Measurements from ENCODE around the gene IL26.

IL26 gene

DNA sequence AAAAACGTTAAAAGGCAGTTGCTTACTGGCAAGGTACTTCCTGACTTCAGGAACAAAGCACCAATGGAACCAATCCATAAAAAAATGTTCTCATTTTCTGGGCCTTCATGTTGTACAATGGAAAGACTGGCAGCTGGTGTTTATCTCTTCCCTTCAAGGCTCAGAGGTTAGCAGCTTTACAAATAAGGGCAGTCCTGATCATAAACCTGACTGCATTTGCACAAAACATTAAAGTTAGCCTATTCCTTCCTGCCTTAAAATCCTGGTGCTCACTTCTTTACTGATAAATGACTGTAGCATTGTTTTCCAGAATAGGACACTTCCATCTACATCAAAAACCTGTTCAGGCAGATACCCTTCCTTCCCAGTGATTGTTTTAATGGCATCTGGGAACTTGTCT, 19.2 kb downstream of the IL26 start:
- Mint-ChIP-seq H3K4me3 (no peak overlapping the region), H3K27me3 (no peaks in the 10 kb centered on the region), H3K4me1 (ENCODE audit: low read depth in 2 of 2) (peaks cover 19 to 30% of the 10 kb centered on the region in 2 donors), H3K27ac (no peak overlapping the region), H3K36me3 (ENCODE audit: insufficient read depth) (no peaks in the 10 kb centered on the region), H3K9me3 (no peaks in the 10 kb centered on the region)
- no peak for ATAC-seq (replicated peaks)
- no peak for DNase-seq

DNA sequence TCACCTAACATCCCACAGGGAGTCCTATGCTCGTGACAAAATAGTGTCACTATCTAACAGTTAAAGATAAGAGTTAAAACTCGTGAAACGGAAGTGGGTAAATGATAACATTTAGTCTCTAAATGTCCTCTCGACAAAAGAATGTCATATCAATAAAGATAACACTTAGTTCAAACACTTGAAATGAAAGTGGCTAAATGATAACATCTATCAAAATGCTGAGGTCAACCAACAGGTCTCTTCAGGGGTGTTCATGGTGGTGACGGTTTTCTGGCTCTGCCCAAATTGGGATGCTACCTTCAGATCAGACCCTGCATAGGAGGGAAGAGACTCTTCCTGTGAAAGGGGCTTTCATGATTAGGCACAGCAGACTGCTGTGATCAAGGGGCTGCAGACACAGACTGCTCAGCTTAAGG, 22.1 kb downstream of the IL26 start:
- Mint-ChIP-seq H3K9me3 (no peaks in the 10 kb centered on the region), H3K36me3 (ENCODE audit: insufficient read depth) (peaks cover 4% of the 10 kb centered on the region), H3K4me1 (ENCODE audit: low read depth in 2 of 2) (peaks cover 27 to 30% of the 10 kb centered on the region in 2 donors), H3K4me3 (peak overlapping the region; percentile 22 to 28), H3K27me3 (no peaks in the 10 kb centered on the region), H3K27ac (peak overlapping the region; percentile 11 to 49)
- DNase-seq (no peak), ATAC-seq (replicated peaks) (peak; percentile 83)

DNA sequence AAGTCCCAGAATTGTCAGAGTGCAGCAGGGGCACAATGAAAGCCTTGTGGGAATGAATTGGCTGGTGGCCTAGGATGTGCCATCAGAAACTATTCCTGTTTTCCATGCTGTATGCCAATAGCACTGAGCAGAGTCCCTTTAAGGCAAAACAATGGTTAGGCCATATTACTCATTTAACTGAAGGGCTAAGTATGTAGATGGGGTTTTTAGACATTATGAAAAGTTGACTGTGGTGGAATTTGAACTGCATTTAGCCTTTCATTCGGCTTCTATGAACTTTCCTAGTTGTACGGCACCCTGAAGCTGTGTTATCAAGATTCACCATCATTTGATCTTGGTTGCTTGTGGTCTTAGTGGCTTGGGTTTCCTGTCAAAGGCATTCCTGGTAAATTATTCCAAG, 24.8 kb downstream of the IL26 start:
- H3K9me3 Mint-ChIP-seq: no peaks in the 10 kb centered on the region
- peaks cover 28% of the 10 kb centered on the region in 2 donors for H3K4me1 Mint-ChIP-seq (ENCODE audit: low read depth in 2 of 2)
- no peaks in the 10 kb centered on the region for H3K27me3 Mint-ChIP-seq
- ATAC-seq (replicated peaks): no peak
- H3K36me3 Mint-ChIP-seq (ENCODE audit: insufficient read depth): peaks cover 8% of the 10 kb centered on the region
- H3K27ac Mint-ChIP-seq: peak overlapping the region in 1 of 2 donors; percentile 2
- DNase-seq: no peak
- H3K4me3 Mint-ChIP-seq: no peak overlapping the region

DNA sequence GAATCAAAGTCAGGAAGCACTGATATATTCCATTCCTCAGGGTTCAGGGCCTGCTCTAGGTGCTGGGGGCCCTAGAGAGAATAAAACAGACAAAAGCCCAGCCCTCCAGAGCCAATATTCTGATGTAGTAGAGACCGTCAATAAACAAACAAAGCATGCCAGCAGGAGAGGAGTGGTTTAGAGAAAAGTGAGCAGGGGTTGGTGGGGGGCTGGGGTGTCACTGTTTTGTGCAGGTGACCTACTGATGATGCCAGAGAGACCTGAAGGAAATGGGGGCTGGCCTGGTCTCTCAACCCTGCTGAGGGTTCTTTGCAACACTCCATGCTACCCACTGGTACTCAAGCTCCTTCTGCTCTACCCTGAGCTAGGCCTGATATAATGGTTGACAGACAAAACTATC, 26.5 kb downstream of the IL26 start:
- ATAC-seq (replicated peaks): peak; percentile 11
- Mint-ChIP-seq H3K27ac (peak overlapping the region; percentile 88 to 91), H3K4me3 (peak overlapping the region; percentile 74 to 80), H3K36me3 (ENCODE audit: insufficient read depth) (peaks cover 8% of the 10 kb centered on the region), H3K27me3 (no peaks in the 10 kb centered on the region), H3K4me1 (ENCODE audit: low read depth in 2 of 2) (peaks cover 28% of the 10 kb centered on the region in 2 donors), H3K9me3 (no peaks in the 10 kb centered on the region)
- DNase-seq: no peak

DNA sequence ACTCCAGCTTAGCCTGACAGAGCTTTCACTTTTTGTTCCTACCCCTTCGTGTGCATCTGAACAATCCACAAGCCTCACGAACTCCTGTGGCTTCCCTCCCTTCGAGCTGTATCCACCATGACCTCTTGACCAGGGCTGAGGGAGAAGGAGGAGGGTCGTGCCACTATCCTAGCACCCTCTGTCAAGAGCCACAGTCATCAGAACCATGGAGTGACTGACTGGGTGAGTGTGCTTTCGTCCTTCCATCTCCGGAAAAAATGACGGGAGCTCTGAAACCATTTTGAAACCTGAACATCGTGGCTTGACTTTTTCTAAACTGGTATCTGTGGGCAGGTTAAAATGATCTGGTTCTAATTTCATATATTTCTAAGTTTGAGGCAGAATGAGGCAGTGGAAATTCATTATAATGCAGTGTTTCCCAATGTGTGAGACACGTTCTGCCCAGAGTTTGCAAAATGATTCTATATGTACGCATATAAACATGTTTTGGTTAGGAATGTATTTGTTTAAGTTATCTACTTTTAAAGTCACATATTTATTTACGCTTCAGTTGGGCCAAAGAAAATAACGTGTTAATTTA, 27.0 kb downstream of the IL26 start:
- peaks cover 8% of the 10 kb centered on the region for H3K36me3 Mint-ChIP-seq (ENCODE audit: insufficient read depth)
- H3K4me1 Mint-ChIP-seq (ENCODE audit: low read depth in 2 of 2): peaks cover 26% of the 10 kb centered on the region in 2 donors
- H3K27ac Mint-ChIP-seq: peak overlapping the region; percentile 88 to 91
- peak overlapping the region; percentile 74 to 80 for H3K4me3 Mint-ChIP-seq
- H3K9me3 Mint-ChIP-seq: no peaks in the 10 kb centered on the region
- DNase-seq: no peak
- no peaks in the 10 kb centered on the region for H3K27me3 Mint-ChIP-seq
- ATAC-seq (replicated peaks): peak; percentile 32

DNA sequence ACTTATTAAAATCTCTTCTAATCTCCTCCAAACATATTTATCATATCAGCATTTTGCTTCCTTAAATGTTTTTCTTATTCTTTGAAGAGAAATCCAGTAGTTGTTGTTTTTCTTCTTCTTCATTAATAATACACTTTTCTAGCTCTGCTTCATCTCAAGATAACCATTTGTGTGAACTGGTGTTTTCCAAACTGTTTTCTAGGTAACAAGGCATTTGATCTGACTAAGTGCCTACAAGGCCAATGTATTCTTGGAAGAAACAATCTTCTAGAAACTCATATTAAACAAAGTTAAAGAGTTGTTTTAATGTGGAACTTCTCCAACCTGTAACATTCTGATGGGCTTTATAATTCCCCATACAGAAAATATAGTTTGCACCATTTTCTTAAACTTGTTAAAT, 35.3 kb downstream of the IL26 start:
- H3K27me3 Mint-ChIP-seq: peaks cover 0 to 17% of the 10 kb centered on the region in 2 donors
- H3K4me3 Mint-ChIP-seq: peak overlapping the region in 1 of 2 donors; percentile 45
- H3K9me3 Mint-ChIP-seq: no peaks in the 10 kb centered on the region
- H3K36me3 Mint-ChIP-seq (ENCODE audit: insufficient read depth): no peaks in the 10 kb centered on the region
- peak; percentile 37 for ATAC-seq (replicated peaks)
- no peak for DNase-seq
- H3K27ac Mint-ChIP-seq: peak overlapping the region; percentile 4 to 62
- H3K4me1 Mint-ChIP-seq (ENCODE audit: low read depth in 2 of 2): peaks cover 11 to 14% of the 10 kb centered on the region in 2 donors

DNA sequence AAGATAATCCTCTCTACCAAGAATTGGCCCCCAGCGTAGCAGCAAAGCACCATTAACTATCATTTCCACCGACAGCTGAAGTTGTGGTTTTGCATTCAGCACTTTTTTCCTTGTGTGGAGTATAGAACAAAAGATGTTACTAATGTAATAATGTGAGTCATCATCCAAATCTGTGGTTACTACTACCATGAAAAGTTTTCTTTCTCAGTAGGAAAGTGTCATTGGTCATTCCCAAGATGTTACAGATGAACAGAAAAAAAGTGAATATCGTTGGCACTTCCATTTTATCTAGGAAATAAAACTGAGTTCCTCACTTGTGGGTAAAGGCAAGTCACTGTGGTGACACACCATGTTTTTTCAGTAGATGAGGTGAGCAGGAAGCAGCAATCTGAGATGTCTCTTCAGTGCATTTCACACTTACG, 35.8 kb downstream of the IL26 start:
- Mint-ChIP-seq H3K4me1 (ENCODE audit: low read depth in 2 of 2) (peaks cover 11 to 14% of the 10 kb centered on the region in 2 donors), H3K9me3 (no peaks in the 10 kb centered on the region), H3K27me3 (peaks cover 0 to 17% of the 10 kb centered on the region in 2 donors), H3K4me3 (peak overlapping the region; percentile 14 to 45), H3K36me3 (ENCODE audit: insufficient read depth) (no peaks in the 10 kb centered on the region), H3K27ac (peak overlapping the region; percentile 4 to 62)
- peak in 2 of 3 experiments; percentile 8 to 20 for DNase-seq
- peak; percentile 90 for ATAC-seq (replicated peaks)

DNA sequence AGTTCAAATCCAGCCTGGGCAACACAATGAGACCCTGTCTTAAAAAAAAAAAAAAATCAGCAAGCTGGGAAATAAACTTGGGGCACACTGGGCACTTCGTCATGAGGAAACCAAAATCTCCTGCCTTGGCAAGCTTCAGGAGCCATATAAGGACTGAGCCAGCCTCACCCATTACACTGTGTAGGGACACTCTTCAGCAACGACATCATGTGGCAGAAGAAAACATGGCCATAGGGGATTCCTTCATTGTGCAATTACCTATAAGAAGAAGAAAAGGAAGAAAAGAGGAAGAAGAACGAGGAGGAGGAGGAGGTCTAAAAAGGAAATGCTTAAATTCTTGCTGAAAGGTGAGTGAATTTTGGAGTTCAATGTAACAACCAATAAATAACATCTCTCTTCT, 40.0 kb downstream of the IL26 start:
- DNase-seq (no peak), ATAC-seq (replicated peaks) (no peak)
- Mint-ChIP-seq H3K9me3 (no peaks in the 10 kb centered on the region), H3K4me1 (ENCODE audit: low read depth in 2 of 2) (peaks cover 24 to 28% of the 10 kb centered on the region in 2 donors), H3K27ac (no peak overlapping the region), H3K27me3 (peaks cover 0 to 17% of the 10 kb centered on the region in 2 donors), H3K4me3 (no peak overlapping the region), H3K36me3 (ENCODE audit: insufficient read depth) (no peaks in the 10 kb centered on the region)

DNA sequence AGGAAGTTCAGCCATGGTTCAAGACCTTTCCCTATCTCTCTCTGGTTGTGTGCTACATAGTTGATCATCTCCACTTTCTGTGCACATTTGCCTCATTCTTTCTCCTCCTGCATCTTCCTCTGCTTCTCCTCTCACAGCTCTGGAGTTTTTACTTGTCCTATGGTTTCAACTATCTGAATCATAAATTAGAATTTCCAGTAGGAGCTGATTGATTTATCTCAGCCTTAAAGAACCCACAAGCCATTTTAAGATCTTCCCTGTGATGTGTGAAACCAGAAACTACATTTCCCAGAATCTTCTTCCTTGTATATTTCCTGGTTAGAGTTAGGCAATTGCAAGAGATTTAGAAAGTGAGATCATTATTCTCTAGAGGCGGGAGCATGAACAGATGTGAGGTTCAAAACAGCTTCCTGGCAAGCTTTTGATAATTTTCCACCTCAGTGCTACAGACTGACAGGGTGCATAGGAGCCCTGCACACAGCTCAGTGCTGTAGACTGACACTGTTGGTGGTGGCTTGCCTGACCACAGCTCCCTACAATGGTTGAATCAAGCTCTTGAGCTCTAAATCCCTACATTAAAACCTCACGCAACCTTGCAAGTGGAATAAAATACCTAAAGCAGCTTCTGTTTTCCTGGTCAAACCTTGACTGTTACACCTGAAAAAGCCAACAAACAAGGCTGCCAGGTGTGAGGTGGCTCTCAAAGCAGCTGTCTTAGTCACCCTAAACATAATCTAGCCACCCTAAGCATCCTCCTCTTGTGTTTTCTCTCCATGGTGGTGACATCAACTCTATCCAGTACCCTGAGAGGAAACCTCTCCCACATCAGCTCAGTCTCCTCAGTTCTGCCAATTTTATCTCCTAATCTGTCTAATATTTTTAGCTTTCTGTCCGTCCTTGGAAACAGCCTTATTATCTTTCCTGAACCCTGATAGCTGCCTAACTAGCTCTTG, 44.5 kb downstream of the IL26 start:
- Mint-ChIP-seq H3K27ac (peak overlapping the region; percentile 73 to 78), H3K9me3 (no peaks in the 10 kb centered on the region), H3K4me1 (ENCODE audit: low read depth in 2 of 2) (peaks cover 24 to 26% of the 10 kb centered on the region in 2 donors), H3K4me3 (peak overlapping the region; percentile 1 to 12), H3K27me3 (peaks cover 0 to 7% of the 10 kb centered on the region in 2 donors), H3K36me3 (ENCODE audit: insufficient read depth) (peaks cover 7% of the 10 kb centered on the region)
- DNase-seq (peak in 2 of 3 experiments; percentile 12 to 25), ATAC-seq (replicated peaks) (peak; percentile 95)

DNA sequence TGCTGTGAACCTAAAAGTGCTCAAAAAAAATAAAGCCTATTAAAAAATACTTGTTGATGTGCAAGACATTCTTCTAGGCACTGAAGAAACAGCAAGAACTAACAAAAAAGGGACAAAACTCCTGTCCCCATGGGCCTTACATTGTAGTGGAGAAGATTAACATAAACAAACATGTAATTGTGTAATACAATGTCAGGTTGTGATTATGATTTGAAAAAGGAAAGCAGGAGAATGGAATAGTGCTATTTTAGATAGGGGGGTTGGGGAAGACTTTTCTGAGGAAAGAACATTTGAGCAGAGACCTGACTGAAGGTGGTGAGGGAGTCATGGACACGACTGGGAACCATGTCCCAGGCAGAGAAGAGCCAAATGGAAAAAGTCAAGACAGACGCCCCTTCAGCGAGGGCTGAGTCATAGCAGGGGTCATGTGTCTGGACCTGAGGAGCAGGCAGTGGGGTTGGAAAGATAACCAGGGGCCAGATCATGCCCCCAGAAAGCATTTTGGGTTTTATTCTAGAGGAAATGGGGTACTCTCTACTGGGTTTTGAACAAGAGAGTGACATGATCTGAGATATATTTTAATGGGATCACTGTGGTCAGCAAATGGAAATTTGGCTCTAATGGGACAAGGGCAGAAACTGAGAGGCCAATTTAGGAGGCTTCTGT, 46.7 kb downstream of the IL26 start:
- ATAC-seq (replicated peaks): no peak
- Mint-ChIP-seq H3K4me1 (ENCODE audit: low read depth in 2 of 2) (peaks cover 38 to 42% of the 10 kb centered on the region in 2 donors), H3K9me3 (no peaks in the 10 kb centered on the region), H3K4me3 (no peak overlapping the region), H3K27me3 (no peaks in the 10 kb centered on the region), H3K36me3 (ENCODE audit: insufficient read depth) (peaks cover 14% of the 10 kb centered on the region), H3K27ac (peak overlapping the region in 1 of 2 donors; percentile 42)
- no peak for DNase-seq

DNA sequence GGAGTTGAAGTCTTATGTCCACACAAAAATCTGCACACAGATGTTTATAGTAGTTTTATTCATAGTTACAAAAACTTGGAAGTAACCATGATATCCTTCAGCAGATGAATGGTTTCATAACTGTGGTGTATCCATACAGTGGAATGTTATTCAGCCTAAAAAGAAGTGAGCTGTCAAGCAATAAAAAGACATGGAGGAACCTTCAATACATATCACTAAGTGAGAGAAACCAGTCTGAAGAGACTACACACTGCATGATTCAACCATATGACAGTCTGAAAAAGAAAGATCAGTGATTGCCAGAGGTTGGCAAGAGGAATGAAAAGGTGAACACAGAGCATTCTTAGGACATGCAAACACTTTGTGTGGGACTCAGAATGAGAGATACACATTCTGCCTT, 47.4 kb downstream of the IL26 start:
- no peak overlapping the region for H3K27ac Mint-ChIP-seq
- H3K27me3 Mint-ChIP-seq: no peaks in the 10 kb centered on the region
- no peak overlapping the region for H3K4me3 Mint-ChIP-seq
- peaks cover 14% of the 10 kb centered on the region for H3K36me3 Mint-ChIP-seq (ENCODE audit: insufficient read depth)
- peaks cover 38 to 42% of the 10 kb centered on the region in 2 donors for H3K4me1 Mint-ChIP-seq (ENCODE audit: low read depth in 2 of 2)
- DNase-seq (no peak), ATAC-seq (replicated peaks) (no peak)
- no peaks in the 10 kb centered on the region for H3K9me3 Mint-ChIP-seq

DNA sequence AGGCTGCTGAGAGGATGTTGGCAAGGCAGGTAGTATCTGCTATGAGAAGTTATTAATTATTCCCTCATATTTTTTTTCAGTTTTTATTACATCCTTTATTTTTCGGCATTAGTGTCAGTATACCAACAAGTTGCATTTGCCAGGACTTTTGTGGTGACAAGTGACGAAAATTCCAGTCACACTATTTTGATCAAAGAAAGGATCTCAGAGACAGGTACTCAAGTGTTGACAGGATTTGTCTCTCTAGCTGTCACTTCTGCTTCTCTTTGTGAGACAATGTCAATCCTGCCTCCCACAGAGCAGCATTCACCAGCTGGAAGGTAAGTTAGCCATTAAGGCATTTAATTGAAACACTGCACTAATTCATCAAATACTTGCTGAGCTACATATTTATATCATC, 48.0 kb downstream of the IL26 start:
- Mint-ChIP-seq H3K4me1 (ENCODE audit: low read depth in 2 of 2) (peaks cover 38 to 42% of the 10 kb centered on the region in 2 donors), H3K36me3 (ENCODE audit: insufficient read depth) (peaks cover 14% of the 10 kb centered on the region), H3K27ac (no peak overlapping the region), H3K27me3 (no peaks in the 10 kb centered on the region), H3K4me3 (no peak overlapping the region), H3K9me3 (no peaks in the 10 kb centered on the region)
- ATAC-seq (replicated peaks) (no peak), DNase-seq (no peak)

DNA sequence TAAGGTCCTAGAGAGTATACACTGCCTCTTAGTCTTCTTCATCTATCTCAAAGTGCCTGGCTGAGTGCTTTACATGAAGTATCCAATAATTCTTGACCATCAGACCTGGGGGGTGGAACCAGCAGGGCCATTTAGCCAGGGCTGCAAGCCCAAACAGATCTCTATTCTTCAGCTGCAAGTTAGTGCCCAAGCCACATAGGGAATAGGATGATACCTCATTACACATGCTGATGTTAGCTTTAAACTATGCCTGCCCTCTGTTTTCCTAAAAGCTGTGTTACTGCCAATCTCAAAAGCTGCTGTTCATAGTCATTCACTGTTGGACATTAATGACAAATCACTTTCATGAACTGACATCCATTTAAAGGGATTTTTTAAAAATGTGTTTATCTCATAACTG, 49.4 kb downstream of the IL26 start:
- Mint-ChIP-seq H3K4me1 (ENCODE audit: low read depth in 2 of 2) (peaks cover 31 to 35% of the 10 kb centered on the region in 2 donors), H3K27me3 (no peaks in the 10 kb centered on the region), H3K27ac (peak overlapping the region; percentile 84 to 92), H3K9me3 (no peaks in the 10 kb centered on the region), H3K36me3 (ENCODE audit: insufficient read depth) (peaks cover 14% of the 10 kb centered on the region), H3K4me3 (peak overlapping the region; percentile 70)
- ATAC-seq (replicated peaks): no peak
- DNase-seq: no peak
